Suppressor macrophage (primary cell): ENCODE results near the gene SLC51A.

ENCODE experiments used
- DNase-seq, 4 experiments: peaks; one replicate each; pipeline ENCODE4 v3.0.0-alpha.2; 2020 to 2022

Gene SLC51A

DNA sequence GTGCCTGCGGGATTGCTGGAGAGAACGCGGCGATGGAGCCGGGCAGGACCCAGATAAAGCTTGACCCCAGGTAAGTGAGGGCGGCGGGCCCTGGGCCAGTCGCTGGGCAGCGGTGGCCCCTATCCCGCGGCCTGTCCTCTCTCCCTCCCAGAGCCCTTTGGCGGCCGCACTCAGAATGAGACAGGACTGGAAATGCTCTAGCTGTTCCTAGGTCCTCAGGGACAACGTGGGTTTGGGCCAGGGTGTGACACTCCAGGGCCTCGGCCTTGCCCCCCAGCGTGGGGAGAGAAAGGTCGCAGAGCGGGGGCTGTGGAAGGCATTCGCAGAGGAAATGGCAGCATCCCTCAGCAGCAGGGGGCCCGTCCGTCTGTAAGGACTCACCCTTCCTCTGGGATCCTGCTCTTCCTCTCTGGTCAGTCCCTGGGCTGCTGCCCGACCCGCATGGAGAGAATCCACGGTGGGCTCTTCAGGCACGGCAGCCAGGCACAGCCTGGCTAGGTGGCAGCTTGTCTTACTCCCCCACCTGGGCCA is 412 bp downstream of the SLC51A start:
- no peak for DNase-seq

DNA sequence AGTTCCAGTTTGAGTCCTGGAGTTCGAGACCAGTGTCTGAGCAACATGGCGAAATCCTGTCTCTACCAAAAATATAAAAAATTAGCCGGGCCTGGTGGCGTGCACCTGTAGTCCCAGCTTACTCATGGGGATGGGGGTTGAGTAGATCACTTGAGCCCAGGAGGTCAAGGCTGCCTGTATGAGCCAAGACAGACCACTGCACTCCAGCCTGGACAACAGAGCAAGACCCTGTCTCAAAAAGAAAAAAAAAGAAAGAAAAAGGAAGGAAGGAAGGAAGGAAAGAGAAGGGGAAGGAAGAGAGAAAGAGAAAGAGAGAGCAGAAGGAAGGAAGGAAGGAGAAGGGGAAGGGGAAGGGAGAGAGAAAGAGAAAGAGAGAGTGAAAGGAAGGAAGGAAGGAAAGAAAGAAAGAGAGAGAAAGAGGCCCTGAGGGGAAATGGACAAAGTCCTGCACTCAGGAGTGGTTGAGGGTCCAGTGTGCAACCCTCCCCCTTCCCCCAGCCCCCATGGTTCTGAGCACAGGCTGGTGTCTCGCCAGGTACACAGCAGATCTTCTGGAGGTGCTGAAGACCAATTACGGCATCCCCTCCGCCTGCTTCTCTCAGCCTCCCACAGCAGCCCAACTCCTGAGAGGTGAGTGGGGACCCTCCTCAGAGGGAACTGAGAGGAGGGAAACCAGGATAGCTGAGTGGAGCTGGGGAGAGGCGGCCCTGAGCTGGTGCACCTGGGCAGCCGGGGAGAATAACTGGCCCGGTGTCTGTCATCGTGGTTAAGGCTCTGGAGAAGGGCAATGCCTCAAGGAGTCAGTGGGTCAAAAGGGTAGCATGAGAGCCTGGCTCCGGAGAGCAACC is 1.2 kb downstream of the SLC51A start:
- DNase-seq, result no peak

DNA sequence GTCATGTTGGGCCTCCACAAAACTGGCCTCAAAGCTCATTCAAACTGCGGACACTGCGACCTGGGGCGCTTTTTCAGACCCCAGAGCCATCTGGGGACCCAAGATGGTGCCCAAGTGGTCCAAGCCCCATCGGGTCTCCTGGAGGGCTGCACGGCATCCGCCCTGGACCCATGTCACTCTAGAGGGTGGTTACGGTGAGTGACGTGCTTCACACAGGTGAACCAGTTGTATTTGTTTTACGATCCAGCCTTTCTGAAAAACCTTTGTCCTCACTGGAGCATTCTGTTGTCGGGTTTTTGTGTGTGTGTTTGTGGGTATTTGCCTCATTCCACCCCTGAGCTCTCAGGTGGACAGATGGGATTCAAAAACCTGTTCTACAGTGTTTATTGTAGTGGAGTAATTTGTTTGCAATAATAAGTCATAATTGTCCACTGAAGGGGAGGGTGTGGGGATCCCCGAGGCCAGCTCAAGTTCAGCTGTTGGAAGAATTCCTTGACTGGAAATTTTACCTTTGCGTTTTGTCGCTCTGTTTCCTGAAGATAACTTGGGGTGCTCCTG is 1.9 kb downstream of the SLC51A start:
- no peak for DNase-seq

DNA sequence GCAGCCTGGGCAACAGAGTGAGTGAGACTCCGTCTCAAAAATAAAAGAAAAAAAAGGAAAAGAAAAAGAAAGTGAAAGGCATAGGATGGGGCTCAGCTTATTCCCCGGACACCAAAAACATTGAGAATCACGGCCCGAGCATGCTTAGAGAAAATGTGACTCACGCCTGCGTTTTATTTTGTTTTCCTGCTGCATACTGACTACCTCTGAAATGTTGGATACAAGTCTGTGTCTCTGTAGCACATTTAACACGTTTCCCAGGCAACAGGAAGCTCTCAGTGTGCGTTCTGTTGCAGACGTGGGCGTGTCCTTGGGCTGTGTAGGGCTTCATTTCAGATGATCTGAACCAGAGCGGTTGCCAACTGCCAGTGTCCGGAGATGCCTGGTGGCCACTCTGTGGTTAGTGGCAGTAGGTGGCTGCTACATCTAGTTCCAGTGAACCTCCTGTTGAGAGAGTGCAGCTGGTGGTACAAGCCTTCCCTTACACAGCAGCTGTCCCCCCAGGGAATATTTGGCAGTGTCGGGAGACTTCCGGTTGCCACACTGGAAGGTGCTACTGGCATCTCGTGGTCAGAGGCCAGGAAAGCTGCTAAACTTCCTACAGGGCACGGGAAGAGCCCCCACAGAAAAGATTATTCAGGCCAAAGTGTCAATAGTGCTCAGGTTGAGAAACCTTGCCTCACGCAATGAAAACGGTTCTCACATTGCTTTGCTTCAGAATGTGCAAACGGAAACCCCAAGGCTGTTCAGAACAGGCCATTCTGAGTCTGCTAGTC is 3.0 kb downstream of the SLC51A start:
- DNase-seq, result peak; percentile 81 to 91 (median 84)

DNA sequence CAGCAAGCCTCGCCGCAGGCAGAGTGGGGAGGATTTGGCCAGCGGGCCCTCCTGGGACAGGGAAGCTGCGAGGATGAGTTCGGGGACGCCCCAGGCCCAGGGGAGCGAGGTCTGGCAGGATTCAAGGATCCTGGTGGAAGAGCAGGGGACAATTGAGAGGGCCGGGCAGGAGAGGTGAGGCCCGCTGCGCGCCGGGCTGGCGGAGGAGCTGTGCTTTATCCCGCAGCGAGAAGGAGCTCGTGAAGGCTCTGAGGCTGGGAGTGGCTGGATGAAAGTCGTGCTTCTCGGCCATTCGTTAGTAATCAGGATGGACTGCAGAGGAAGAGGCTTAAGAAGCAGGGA is 3.6 kb downstream of the SLC51A start:
- no peak for DNase-seq

DNA sequence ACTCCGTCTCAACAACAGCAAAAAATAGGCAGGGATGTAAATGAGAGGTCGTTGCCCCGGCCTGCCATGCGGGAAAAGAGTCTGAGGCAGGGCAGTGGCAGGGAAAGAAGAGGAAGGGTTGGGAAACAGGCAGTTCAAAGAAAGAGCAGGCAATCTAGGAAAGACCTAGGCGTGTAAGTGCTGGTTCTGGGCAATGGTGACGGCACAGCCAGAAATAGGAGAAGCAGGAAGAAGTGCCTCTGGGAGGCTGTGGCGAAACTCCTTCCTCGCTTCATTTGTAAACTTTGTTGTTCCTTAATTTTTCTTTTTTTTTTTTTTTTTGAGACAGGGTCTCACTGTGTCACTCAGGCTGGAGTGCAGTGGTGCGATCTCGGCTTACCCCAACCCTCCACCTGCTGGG is 4.3 kb downstream of the SLC51A start:
- peak; percentile 89 to 96 (median 92) for DNase-seq

DNA sequence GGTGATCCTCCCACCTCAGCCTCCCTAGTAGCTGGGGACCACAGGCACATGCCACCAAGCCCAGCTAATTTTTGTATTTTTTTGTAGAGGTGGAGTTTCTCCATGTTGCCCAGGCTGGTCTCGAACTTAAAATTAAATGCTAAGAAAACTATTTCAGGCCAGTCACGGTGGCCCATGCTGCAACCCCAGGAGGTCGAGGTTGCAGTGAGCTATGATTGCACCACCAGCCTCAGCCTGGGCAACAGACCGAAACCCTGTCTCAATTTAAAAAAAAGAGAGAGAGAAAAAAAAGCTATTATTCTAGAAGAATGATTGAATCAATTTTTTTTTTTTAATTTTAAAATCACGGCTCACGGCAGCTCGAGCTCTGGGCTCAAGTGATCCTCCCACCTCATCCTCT is 4.7 kb downstream of the SLC51A start:
- DNase-seq, result peak; percentile 23 to 61 (median 48)

DNA sequence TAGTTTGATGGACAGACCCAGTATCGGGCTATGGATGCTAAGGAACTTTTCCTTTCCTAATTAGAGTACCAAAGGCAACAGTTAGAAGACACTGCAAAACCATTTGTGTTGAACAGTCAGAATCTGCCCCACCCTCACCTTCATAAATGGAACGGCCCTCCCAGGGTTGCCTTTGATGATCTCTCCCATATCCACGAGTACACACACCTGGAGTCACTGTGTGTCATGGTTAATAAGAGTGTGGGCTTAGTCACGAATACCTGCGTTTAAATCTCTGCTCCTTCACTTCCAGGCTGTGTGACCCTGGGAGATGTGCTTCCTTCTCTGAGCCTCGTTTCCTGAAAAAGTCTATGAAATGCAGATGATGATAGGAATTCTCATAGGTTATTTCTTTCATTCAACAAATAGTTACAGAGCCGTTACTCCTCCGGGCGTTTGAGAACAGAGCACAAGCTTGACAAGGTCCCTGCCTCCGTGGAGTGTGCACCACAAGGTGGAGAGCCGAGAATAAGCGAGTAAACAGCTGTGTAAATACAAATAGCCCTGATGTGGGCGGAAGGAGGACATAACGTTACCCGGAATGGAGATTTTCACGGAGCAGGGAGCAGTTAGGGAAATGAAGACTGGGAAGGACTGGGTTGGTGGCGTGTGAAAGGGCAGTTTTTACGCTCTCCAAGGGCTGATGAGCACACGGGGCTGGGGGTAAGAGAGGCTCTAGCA is 6.7 kb downstream of the SLC51A start:
- no peak for DNase-seq

DNA sequence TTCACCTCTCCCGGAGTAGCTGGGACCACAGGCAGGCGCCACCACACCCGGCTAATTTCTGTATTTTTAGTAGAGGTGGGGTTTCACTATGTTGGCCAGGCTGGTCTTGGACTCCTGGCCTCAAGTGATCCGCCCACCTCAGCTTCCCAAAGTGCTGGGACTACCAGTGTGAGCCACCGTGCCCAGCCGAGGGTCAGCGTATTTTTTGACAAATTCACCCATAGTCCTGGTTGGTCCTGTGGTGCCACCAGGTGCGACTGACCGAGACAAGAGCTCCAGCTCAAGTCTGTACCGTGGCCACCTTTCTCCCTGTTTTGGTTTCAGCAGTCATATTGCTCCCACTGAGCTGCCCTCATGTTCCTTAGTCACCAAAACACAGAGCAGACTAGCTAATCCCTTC is 8.8 kb downstream of the SLC51A start:
- DNase-seq, result no peak

DNA sequence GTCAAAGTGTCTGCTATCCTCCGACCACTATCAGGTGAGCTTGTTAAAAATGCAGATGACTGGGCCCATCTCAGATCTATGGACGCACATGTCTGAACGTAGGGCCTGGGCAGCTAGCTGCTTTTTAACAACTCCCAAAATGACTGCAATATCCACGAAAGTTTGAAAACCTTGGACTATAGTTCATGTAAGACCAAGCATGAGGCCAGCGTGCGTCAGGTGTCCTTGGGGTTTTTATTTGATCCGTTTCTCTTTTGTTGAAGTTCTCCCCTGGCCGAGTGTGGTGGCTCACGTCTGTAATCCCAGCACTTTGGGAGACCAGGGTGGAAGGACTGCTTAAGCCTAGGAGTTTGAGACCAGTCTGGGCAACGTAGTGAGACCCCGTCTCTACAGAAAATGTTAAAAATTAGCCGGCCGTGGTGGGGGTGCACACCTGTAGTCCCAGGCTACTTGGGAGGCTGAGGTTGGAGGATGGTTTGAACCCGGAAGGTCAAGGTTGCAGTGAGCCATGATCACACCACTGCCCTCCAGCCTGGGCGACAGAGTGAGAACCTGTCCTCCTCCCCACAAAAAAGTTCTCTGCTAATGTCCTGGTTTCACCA is 9.5 kb downstream of the SLC51A start:
- no peak for DNase-seq

DNA sequence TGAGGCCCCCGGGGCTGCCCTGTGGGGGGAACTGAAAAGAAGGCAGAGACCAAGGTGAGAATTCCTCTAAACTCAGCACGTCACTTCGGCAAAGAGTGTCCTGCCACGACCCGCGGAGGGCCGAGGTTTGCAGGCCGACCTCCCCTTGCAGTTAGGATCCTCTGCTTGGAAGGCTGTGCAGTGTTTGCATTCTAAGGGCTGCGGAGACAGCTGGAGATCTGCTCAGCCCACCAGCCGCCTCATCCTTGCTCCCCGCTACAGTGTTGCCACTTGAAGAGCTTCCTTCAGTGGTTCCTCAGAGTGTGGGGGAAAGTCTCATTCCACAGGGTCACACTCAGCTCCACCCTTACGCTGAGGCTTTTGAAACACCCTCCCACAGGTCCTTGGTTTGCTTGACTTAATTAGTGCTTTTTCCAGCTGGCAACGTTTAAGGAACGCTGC is 10.8 kb downstream of the SLC51A start:
- peak in 1 of 4 experiments; percentile 44 for DNase-seq

DNA sequence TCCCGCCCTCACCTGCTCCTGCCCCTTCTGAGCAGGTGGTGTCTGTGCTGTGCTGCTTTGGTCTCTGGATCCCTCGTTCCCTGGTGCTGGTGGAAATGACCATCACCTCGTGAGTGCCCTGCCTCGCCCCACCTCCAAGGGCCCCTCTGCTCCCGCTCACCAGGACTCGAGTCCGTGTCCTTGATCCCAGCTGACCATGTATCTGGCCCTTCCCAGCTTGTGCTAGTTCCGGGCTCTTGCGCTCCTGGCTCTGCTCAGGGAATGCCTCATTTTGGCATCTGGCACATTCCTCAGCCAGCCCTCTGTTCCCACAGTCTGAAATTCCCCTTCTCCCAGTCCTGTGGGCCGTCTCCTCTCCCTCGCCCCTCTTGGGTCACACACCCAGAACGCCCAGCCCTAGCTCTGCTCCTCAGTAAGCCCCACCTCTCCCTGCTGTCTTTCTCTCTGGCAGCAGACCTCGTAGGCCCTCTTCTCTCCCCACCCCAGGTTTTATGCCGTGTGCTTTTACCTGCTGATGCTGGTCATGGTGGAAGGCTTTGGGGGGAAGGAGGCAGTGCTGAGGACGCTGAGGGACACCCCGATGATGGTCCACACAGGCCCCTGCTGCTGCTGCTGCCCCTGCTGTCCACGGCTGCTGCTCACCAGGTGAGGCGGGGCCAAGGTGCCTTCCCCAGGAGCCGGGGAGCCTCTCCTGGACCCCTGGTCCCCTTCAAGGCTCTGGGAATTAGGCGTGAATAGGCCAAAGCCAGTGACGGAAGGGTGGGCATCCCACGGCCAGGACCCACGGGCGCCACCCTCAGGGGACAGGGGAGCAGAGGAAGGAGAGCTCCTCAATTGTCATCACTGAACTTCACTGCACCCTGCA is 11.5 kb downstream of the SLC51A start:
- DNase-seq, result no peak

DNA sequence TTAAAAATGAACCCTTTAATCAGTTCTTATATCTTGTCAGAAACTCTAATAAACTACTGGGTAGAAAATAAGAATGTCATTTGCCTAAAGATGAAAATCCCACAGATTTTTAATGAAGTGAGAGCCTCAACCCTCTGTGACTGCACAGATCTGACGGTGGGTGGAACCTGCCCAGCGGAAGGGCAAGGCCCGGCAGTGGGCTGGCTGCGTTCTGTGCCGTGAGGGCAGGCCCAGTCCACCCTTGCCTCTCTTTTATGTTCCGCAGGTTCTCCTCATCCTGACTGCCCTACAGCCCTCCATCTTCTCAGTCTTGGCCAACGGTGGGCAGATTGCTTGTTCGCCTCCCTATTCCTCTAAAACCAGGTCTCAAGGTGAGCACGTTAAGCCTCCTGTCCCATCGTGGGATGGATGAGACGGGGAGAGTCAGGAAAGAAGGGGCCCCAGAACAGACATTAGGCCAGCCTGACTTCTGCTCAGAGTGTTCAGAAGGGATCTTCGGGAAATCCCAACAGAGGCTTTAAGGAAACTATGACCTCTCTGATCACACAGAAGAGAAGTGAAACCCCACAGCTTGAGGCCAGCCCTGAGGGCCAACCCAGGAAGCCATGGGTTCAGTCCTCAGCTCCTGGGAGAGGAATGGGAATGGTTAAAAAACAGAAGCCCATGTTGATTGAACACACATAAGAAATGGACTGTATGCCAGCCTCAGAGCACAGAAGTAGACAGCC is 16.0 kb downstream of the SLC51A start:
- DNase-seq, result peak; percentile 39 to 76 (median 71)

DNA sequence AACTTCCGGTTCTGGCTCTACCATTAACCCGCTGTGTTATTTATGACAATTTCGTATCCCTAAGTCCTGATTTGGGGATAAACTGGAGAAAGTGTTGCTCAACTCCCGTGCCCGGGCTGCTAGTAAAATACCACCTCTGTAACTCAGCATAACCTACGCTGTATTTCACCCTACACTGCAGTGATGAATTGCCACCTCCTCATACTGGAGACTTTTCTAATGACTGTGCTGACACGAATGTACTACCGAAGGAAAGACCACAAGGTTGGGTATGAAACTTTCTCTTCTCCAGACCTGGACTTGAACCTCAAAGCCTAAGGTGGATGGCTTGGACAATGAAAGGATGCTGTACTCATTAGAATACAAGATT is 16.5 kb downstream of the SLC51A start:
- DNase-seq, result no peak

DNA sequence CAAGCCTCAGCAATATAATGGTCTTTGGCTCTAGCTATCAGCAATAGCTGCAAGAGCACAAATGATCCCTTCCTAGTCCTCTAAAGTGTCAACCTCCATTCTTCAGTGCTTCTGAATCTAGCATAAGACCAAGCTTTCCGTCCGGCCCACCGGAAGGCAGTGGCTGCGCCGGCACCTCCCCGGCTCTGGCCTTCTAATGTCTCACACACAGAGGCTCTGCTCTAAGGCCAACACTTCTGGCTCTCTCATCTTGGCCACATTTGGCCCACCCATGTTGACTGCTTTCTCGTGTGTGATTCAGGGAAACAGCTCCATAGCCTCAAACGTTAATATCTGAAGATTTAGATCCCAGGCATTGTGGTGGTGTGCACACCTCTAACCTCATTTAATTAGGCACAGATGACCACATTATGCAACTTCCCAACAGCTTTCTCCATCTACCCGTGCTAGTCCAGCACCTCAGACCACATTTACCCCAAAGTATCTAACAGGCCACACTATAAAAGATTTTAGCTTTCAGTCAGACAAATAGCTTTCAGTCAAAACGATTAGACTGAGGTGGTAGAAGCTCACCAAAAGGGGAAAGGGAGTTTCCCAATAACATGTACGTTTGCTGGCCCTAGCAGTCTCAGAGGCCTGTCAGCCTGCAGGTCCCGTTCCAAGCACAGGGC is 19.3 kb downstream of the SLC51A start:
- DNase-seq, result no peak

DNA sequence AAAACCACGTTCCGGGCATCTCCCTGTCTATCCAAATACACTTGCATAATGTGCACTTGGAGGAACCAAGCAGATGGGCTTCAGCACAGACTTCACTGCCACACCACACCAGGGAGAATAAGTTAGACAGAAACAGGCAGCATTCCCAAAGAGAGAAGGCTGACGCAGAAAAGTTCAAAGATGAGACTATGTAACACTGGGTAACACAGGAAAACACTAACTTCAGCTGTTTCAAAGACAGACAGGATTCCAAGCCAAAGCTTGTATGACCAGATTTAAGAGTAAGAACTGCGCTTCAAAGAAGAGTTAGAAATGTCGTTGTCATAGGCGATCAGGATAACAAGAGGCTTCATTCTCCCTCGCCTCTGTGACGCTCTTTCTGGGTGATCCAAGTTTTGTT is 19.9 kb downstream of the SLC51A start:
- no peak for DNase-seq

DNA sequence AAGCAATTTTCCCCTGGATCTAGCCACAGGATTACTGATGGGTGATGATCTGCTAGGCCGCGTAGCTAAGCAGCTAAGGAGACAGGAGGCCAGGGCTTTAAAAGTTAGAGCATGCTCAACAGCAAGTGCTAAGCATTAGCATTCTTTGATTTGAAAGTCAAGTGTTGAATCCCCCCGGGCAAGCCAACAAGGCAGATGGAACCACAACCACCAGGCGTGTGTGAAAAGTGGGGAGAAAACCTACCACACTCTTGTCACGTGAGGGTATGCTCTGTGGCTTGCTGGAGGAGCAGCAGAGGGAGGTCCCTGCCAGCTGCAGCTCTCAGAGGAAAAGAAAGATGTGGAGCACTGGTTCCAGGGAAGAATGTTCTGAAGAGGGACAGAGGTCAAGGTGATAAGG is 20.9 kb downstream of the SLC51A start:
- DNase-seq, result no peak

DNA sequence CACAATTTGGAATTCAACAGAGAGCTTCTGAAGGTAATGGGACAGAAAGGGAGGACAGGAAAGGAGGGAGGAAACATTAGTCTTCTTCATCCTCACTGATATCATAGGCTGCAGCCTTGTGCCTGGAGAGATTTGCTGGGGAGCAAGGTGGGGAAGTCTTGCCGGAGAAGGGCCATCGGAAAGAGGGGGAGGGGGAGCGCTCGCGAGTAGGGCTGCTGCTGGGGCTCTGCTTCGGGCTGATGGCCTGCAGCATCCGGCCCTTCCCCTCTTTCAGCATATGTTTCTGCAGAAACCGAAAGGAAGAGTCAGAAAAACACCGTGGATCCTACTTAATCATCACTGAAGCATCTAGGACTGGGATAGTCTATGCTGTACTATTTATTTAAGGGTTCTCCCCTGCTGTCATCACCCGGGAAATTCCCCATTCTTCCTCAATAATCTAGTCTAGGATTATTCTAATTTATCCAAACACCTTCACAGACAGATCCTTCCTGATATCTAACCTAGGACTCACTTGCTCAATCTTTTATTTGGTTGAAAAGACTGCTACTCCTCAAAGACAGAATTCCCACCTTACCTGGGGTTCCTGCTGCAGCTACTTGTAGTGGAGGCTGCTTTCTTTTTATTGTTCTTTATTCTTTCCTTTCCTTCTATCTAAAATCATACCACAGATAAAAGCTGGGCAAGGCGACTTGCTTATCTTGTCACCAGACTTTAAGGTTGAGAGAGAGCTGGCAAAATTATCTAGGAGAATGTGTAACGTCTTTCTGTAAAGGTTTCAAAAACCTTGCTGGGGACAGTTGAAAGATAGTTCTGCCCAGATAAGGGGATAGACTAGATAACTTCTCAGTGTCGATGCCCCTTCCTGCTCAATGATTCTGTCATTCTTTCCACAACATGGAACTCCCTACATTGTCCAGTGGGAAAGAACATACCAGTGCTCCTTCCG is 22.6 kb downstream of the SLC51A start:
- no peak for DNase-seq

DNA sequence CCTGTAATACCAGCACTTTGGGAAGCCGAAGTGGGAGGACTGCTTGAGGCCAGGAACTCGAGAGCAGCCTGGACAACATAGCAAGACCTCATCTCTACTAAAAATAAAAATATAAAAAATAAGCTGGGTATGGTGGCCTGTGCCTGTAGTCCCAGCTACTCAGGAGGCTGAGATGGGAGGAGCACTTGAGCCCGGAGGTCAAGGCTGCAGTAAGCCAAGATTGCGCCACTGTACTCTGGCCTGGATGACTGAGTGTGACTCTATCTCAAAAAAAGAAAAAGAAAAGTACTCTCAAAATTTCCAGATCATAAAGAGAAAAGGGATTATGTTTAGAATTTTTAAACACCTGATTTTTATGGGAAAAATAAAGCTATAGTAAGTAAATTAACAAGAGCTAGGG is 24.1 kb downstream of the SLC51A start:
- no peak for DNase-seq
